HUDEP-2 (cell line): ENCODE data around the gene POLR3K.
A peak's percentile ranks its signal among the peaks of the same experiment; 100 is the strongest.

Experiments
- DNase-seq, 76 experiments: peaks; one replicate each; lab custom pipeline; 2025; ENCODE audit not compliant: unreplicated experiment in 76 of 76; lab: John Stamatoyannopoulos, UW

Gene POLR3K

GRCh38 chr16:66309-67182, 13.1 kb upstream of the POLR3K start:
- DNase-seq, result no peak

- DNase-seq, result peak in 72 of 76 experiments; percentile 25 to 91 (median 78)
These were observed 12.3 kb upstream of the POLR3K start for GRCh38 chr16:65745-66144.

GRCh38 chr16:64914-65255, 11.5 kb upstream of the POLR3K start:
- no peak for DNase-seq

- DNase-seq, result no peak
These were observed 10.8 kb upstream of the POLR3K start for GRCh38 chr16:63998-64913.

- DNase-seq, result no peak
These were observed 10.1 kb upstream of the POLR3K start for GRCh38 chr16:63466-63865.

DNA sequence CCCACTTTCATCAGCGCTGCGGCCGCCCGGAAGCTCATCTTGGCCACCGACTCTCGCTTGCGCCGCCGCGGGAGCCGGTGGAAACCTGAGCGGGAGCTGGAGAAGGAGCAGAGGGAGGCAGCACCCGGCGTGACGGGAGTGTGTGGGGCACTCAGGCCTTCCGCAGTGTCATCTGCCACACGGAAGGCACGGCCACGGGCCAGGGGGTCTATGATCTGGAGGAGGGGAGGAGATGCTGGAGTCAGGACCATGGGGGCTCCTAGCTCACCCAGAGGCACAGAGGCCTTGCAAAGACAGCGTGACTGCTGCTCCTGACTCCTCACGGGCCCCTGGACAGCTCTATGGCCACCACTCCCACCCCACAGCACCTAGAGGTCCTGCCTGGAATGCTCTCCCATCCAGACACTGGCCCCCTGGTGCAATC, 9.6 kb upstream of the POLR3K start:
- DNase-seq, result no peak

DNA sequence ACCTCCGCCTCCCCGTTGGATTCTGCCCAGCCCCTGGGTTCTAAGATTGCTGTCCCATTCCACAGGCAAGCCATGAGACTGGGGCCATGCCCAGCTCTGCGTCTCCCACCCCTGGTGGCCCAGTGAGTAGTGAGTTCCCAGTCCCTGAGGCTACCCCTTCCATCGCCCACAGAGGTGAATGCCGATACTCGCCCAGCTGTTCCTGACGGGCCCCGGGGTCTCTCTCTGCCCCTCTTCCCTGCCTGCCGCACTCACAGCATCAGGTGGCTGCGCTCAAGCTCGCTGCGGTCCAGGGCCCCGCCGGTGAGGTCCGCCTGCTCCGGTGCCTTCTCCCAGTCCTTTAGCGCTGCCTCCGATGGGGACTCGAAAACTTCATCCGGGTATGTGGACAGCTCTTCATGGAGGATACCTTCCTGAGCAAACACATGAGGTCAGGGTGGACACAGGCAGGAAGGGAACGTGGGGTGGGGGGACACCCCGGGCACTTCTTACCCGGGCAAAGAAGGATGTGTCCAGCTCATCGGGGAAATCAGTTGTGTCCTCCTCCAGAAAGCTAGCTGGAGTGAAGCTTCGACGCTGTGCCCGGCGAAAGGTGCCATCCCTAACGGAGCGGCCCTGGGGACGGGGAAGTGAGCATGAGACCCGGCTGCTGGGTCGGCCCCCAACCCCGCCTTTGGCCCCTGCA, 9.0 kb upstream of the POLR3K start:
- DNase-seq, result no peak

GRCh38 chr16:61879-62281, 8.5 kb upstream of the POLR3K start:
- DNase-seq, result no peak

- no peak for DNase-seq
These were observed 7.8 kb upstream of the POLR3K start for GRCh38 chr16:60929-61878.

- no peak for DNase-seq
These were observed 6.8 kb upstream of the POLR3K start for GRCh38 chr16:60166-60565.

DNA sequence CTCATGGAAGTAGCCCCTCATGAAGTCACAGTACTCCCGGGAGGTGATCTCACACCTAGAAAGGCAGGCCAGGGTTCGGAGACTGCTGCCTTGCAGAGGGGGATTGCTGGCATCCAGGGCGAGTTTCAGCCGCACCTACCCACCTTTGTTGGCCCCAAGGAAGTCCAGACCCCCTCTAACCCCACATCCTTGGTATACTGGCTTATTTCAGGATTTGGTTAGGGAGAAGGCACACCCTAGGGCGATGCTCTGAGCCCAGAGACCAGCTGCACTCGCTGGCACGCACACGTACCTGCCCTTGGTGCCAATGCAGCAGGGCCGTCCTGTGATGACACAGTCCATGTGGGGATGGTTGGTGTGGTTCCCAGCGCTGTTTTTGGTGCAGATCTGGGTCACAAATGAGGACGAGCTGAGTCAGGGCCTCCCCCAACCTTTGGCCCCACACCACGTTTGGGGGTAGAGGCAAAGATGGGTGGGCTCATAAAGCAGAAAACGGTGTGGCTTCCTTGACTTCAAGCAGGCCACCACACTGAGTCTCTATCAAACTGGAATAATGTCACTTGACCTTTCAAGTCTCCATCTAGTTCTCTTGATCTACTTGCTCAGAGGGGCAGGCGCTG, 6.1 kb upstream of the POLR3K start:
- DNase-seq, result no peak

DNA sequence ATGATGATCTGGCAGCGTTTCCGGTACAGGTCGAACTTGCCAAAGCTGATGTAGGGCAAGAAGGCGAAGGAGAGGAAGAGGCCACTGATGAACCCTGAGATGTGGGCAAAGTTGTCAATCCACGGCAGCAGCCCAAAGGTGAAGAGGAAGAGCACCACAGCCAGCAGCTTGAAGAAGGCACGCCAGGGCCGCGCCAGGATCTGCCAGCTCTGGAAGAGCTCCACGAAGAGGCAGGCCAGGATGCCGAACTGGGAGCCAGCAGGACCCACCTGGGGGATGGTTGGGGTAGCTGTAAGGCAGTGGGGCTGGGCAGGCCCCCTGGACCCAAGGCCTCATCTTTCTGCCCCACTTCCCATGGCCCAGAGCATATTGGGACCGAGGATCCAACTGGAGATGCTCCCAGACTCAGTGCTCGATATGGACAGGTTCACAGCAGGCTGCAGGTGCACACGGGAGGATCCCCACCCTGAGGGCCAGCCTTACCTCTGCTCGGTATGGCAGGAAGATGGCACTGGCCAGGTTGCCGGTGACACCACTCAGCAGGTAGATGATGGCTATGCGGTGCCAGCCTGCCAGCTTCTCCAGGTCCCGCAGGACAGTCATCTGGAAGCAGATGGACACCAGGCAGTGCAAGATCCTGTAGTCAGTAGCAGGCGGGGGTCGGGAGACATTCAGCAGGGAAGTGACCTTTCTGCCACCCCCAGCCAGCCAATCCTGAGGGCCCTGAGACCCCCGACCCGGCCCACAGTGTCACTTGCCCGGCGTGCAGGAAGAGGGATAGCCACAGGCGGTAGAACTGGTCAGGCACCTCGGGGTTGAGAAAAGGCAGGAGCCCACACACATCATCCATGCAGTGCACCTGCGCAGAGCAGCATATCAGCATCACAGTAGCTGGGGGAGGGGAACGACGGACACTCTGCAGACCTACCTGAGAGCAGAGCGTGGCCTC, 5.4 kb upstream of the POLR3K start:
- no peak for DNase-seq

GRCh38 chr16:57711-58110, 4.3 kb upstream of the POLR3K start:
- no peak for DNase-seq

GRCh38 chr16:56231-56927, 3.0 kb upstream of the POLR3K start:
- DNase-seq, result no peak

GRCh38 chr16:55571-56136, 2.2 kb upstream of the POLR3K start:
- DNase-seq, result no peak

DNA sequence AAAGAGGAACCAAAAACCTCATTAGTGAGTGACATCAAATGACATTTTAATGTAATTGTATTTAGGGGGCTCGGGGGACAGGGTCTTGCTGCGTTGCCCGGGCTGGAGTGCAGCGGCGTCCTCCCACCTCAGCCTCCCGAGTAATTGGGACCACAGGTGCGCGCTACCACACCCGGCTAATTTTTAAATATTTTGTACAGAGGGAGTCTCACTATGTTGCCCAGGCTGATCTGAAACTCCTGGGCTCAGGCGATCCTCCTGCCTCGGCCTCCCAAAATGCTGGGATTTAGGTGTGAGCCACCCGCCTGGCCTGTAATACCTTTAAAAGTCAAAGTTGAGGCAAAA, 801 bp upstream of the POLR3K start:
- no peak for DNase-seq

DNA sequence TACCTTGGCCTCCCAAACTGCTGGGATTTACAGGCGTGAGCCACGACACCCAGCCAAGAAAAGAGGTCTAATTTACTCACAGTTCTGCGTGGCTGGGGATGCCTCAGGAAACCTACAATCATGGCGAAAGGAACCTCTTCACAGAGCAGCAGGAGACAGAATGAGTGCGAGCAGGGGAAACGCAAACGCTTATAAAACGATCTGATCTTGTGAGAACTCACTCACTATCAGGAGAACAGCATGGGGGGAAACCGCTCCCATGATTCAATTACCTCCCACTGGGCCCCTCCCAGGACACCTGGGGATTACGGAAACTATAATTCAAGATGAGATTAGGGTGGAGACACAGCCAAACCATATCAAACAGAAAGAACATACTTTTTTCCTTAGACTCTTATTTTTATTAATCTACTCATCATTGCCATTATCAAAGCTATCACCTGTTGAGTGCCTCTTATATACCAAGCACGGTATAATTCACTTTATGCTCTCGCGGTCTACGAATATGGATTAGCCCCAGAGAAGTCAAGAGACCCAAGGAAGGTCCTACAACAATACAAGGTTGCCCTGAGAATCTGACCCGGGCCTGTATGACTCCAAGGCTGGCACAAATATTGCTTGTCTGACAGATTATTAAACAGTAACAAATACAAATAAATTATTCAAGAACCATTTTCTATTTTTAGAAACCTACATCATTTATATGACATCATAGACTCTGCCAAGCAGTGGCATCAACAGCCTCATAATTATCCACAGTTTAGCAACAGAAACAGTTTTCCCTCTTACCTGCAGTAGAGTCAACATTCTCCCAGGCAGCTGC, 2.4 kb downstream of the POLR3K start:
- DNase-seq, result no peak
